GM08714 (cell line): ENCODE results near the gene FAM72D.
"Not testable (repeated sequence)": the region's sequence is repeated elsewhere in the genome, so short reads cannot be mapped to it uniquely, and the experiment has no call there.

Experiments
- H3K4me3 ChIP-seq: fragments of 200-500 bp; sonication (Bioruptor generic); 2 replicates; pipeline ENCODE4 v1.5.1; 2014; ENCODE audit warnings: mild to moderate bottlenecking, low read length, inconsistent platforms

Gene FAM72D

GRCh38 chr1:145146308-145146707 is 50.5 kb downstream of the FAM72D start:
- H3K4me3 ChIP-seq = not testable (repeated sequence)

DNA sequence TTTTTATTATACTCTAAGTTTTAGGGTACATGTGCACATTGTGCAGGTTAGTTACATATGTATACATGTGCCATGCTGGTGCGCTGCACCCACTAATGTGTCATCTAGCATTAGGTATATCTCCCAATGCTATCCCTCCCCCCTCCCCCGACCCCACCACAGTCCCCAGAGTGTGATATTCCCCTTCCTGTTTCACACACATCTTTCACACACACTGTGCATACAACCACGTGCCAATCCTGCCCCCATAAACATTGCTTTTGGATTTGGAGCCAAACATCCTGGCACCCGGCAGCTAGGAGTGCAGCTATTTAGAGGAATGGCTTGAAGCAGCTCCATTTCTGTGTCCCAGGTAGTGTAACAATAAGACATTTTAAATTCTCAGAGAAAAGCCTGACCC is 51.4 kb downstream of the FAM72D start:
- H3K4me3 ChIP-seq = not testable (repeated sequence)

- H3K4me3 ChIP-seq = not testable (repeated sequence)
These were observed 59.6 kb downstream of the FAM72D start for GRCh38 chr1:145155421-145155820.

- not testable (repeated sequence) for H3K4me3 ChIP-seq
These were observed 60.1 kb downstream of the FAM72D start for GRCh38 chr1:145155873-145156272.

- peak overlapping the region; percentile 54; the same call in 1 of the 2 replicates for H3K4me3 ChIP-seq
These were observed 61.3 kb downstream of the FAM72D start for GRCh38 chr1:145156891-145157610.

DNA sequence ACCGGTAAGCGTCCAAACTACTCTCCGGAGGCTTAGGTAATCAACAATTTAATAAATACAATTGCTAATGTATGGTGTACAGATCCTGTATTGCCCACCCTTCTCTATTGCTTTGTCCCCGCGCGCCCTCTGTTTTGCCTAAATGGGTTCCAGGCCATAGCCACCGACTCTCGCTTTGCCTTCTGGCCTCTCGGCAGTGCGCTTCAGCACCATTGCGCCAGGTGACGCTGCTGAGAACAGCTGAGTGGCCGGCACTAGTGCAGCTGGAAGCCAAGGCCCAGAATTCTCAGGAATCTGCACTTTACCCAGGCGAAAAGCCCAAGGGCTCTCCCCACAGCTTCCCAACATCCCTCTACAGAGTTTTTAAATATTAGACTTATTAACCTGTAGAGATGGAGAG is 61.9 kb downstream of the FAM72D start:
- H3K4me3 ChIP-seq = not testable (repeated sequence)

GRCh38 chr1:145161046-145161752 is 65.4 kb downstream of the FAM72D start:
- not testable (repeated sequence) for H3K4me3 ChIP-seq
